ENCODE results near the gene ITGB3. TPM values are rescaled to one million over a fixed set of nuclear protein-coding genes. Genes with fewer than 3 reads are reported as not detected.

Gene ITGB3
- total RNA-seq, 2 donors from 2014 or later = 3.4 to 12.4 TPM

DNA sequence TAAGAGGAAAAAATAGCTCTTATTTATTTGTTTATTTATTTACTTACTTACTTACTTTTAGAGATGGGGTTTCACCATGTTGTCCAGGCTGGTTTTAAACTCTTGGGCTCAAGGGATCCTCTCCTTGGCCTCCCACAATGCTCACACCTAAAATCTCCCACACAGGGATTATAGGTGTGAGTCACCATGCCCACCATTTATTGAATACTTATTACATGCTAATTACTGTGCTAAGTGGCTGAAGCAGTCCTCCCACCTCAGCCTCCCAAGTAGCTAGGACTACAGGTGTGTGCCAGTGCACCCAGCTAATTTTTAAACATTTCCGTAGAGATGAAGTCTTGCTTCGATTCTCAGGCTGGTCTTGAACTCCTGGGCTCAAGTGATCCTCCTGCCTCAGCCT lies 11.0 kb upstream of the ITGB3 start:
- no peak for TF ChIP-seq POLR2AphosphoS5 (IDR thresholded peaks at IDR 0.05)
- no peak for TF ChIP-seq POLR2A (IDR thresholded peaks at IDR 0.05)
- TF ChIP-seq, protein P1, sequence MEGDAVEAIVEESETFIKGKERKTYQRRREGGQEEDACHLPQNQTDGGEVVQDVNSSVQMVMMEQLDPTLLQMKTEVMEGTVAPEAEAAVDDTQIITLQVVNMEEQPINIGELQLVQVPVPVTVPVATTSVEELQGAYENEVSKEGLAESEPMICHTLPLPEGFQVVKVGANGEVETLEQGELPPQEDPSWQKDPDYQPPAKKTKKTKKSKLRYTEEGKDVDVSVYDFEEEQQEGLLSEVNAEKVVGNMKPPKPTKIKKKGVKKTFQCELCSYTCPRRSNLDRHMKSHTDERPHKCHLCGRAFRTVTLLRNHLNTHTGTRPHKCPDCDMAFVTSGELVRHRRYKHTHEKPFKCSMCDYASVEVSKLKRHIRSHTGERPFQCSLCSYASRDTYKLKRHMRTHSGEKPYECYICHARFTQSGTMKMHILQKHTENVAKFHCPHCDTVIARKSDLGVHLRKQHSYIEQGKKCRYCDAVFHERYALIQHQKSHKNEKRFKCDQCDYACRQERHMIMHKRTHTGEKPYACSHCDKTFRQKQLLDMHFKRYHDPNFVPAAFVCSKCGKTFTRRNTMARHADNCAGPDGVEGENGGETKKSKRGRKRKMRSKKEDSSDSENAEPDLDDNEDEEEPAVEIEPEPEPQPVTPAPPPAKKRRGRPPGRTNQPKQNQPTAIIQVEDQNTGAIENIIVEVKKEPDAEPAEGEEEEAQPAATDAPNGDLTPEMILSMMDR (IDR thresholded peaks at IDR 0.05) = no peak
- intact Hi-C loops (cut with DNase I) = no loop called here
- Histone ChIP-seq H3K27ac (no peak overlapping the region), H3K4me1 (replicated peaks) (no peaks in the 10 kb centered on the region), H3K36me3 (no peaks in the 10 kb centered on the region), H3K27me3 (replicated peaks; ENCODE audit: insufficient read depth) (no peaks in the 10 kb centered on the region), H3K9me3 (no peaks in the 10 kb centered on the region), H3K4me3 (no peak overlapping the region)
- 100% methylated on average over 2 of the region's 2 CpGs for WGBS
- no peak for DNase-seq (ENCODE audit: low spot score)

DNA sequence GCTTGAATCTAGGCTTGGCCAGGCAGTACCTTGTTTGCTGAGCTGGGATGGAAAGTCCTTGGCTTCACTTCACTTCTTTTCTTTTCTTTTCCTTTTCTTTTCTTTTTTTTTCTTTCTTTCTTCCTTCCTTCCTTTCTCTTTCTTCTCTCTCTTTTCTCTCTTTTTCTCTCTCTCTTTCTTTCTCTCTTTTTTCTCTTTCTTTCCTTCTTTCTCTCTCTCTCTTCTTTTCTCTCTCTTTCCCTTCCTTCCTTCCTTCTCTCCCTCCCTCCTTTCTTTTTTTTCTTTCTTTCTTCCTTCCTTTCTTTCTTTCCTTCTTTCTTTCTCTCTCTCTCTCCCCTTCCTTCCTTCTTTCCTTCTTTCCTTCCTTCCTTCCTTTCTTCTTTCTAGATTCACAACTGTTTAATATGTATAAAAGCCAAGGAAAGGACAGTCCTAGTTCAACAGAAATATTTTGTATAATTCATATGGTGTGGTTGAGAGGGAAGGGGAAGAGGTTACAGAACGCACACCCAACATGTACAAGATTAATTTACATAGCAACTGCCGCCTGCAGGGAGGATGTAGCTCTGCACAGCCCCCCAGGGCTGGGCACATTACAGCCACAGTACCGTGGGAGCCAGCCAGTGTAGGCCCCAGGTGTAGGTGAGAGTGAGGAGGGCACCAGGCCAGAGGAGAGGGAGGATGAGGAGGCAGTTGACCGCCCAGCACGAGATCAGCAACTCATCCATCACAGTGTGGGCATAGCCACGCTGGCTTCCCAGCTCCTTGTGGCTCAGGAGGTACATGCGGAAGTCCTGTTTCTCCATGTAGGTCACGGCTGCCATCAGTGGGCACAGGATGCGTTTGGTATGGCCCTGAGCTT lies 9.7 kb upstream of the ITGB3 start:
- TF ChIP-seq, protein P1 (IDR thresholded peaks at IDR 0.05) = no peak
- no peak for TF ChIP-seq POLR2A (IDR thresholded peaks at IDR 0.05)
- no peak for TF ChIP-seq POLR2AphosphoS5 (IDR thresholded peaks at IDR 0.05)
- H3K9me3 ChIP-seq = no peaks in the 10 kb centered on the region
- H3K4me1 ChIP-seq (replicated peaks) = no peaks in the 10 kb centered on the region
- no peak overlapping the region for H3K4me3 ChIP-seq
- no peaks in the 10 kb centered on the region for H3K36me3 ChIP-seq
- H3K27ac ChIP-seq = no peak overlapping the region
- 83% methylated on average over 8 of the region's 9 CpGs for WGBS
- no peaks in the 10 kb centered on the region for H3K27me3 ChIP-seq (replicated peaks; ENCODE audit: insufficient read depth)
- no peak for DNase-seq (ENCODE audit: low spot score)
- intact Hi-C loops (cut with DNase I) = no loop called here

DNA sequence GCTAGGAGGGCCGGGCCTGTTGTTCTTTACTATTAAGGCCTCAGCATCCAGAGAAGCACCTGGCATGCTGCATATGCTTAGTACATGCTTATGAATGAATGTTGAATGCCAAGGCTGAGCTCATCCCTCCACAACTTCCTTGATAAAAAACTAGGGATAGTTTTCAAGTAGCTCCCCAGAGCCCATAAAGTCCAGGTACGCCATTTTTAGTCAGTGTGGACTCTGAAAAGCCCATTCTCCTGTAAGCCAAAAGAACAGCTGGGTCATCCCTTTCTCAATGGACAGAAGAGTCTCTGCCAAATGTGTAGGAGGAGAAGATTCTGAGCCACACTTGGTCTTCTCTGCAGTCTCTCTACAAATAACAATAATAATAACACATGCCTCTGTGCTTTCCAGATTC lies 8.9 kb upstream of the ITGB3 start:
- WGBS = 81% methylated on average over 2 of the region's 2 CpGs
- intact Hi-C loops (cut with DNase I) = no loop called here
- no peak overlapping the region for H3K4me3 ChIP-seq
- no peaks in the 10 kb centered on the region for H3K36me3 ChIP-seq
- no peaks in the 10 kb centered on the region for H3K9me3 ChIP-seq
- TF ChIP-seq, protein P1 (IDR thresholded peaks at IDR 0.05) = no peak
- TF ChIP-seq POLR2AphosphoS5 (IDR thresholded peaks at IDR 0.05) (no peak), POLR2A (IDR thresholded peaks at IDR 0.05) (no peak)
- no peaks in the 10 kb centered on the region for H3K4me1 ChIP-seq (replicated peaks)
- H3K27me3 ChIP-seq (replicated peaks; ENCODE audit: insufficient read depth) = no peaks in the 10 kb centered on the region
- no peak overlapping the region for H3K27ac ChIP-seq
- no peak for DNase-seq (ENCODE audit: low spot score)

DNA sequence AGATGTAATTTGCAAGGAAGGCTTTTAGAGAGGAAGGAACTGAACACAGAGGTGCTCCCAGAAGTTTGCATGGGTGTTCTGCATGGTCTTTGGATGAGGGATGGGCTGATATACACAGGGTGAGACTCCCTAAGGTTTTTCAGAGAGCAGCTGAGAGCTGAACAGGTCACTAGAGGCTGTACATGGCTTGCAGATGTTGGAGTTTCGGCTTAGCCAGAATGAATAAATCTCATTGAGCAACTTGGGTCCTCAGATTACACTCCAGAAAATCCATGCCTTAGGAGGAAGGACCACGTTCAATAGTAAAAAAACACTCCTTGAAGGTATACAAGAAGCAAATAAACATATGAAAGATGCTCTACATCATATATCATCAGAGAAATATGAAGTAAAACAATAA lies 7.5 kb upstream of the ITGB3 start:
- no peak for DNase-seq (ENCODE audit: low spot score)
- no peaks in the 10 kb centered on the region for H3K36me3 ChIP-seq
- H3K27ac ChIP-seq = no peak overlapping the region
- no peak overlapping the region for H3K4me3 ChIP-seq
- intact Hi-C loops (cut with DNase I) = no loop called here
- no peaks in the 10 kb centered on the region for H3K9me3 ChIP-seq
- TF ChIP-seq, protein P1 (IDR thresholded peaks at IDR 0.05) = no peak
- TF ChIP-seq POLR2A (IDR thresholded peaks at IDR 0.05) (no peak), POLR2AphosphoS5 (IDR thresholded peaks at IDR 0.05) (no peak)
- H3K27me3 ChIP-seq (replicated peaks; ENCODE audit: insufficient read depth) = no peaks in the 10 kb centered on the region
- WGBS = 61% methylated on average over 2 of the region's 2 CpGs
- no peaks in the 10 kb centered on the region for H3K4me1 ChIP-seq (replicated peaks)

DNA sequence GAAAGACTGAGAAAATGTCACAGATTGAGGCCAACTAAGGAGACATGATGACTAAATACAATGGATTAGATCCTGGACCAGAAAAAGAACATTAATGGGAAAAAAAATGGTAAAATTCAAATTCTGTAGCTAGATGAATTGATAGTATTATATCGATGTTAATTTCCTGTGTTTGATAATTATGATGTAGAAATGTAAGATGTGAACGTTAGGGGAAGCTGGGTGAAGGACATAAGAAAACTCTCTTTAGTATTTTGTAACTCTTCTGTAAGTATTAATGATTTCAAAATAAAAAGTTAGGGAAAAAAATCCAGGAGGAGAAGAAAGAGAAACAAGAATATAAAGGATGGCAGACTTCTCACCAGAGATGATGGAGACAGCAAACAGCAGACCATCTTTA lies 2.8 kb upstream of the ITGB3 start:
- WGBS = 89% methylated on average over 2 of the region's 2 CpGs

More for the DNA sequence above, 2.8 kb upstream of the ITGB3 start:
- TF ChIP-seq POLR2AphosphoS5 (IDR thresholded peaks at IDR 0.05) = no peak
- TF ChIP-seq, protein P1 (IDR thresholded peaks at IDR 0.05) = no peak
- TF ChIP-seq POLR2A (IDR thresholded peaks at IDR 0.05) = no peak
- Histone ChIP-seq H3K4me3 (no peak overlapping the region), H3K27ac (no peak overlapping the region), H3K4me1 (replicated peaks) (no peaks in the 10 kb centered on the region), H3K27me3 (replicated peaks; ENCODE audit: insufficient read depth) (no peaks in the 10 kb centered on the region), H3K36me3 (no peaks in the 10 kb centered on the region), H3K9me3 (no peaks in the 10 kb centered on the region)
- no peak for DNase-seq (ENCODE audit: low spot score)
- intact Hi-C loops (cut with DNase I) = no loop called here
